ENCODE measurements around the gene RPS2.

Gene RPS2

GRCh38 chr16:1917665-1918350 lies 46.8 kb downstream of the RPS2 start:
- TF ChIP-seq CTCF (conservative IDR thresholded peaks at IDR 0.05; ENCODE audit: low read depth, low read length), result no peak
- no peak for DNase-seq (ENCODE audit: low read depth)
- H3K4me3 ChIP-seq (ENCODE audit: low read length), result no peak overlapping the region

GRCh38 chr16:1917056-1917664 lies 47.5 kb downstream of the RPS2 start:
- H3K4me3 ChIP-seq (ENCODE audit: low read length), result no peak overlapping the region
- TF ChIP-seq CTCF (conservative IDR thresholded peaks at IDR 0.05; ENCODE audit: low read depth, low read length), result no peak
- DNase-seq (ENCODE audit: low read depth), result no peak

GRCh38 chr16:1916640-1916990 lies 48.0 kb downstream of the RPS2 start:
- no peak overlapping the region for H3K4me3 ChIP-seq (ENCODE audit: low read length)
- DNase-seq (ENCODE audit: low read depth), result no peak
- no peak for TF ChIP-seq CTCF (conservative IDR thresholded peaks at IDR 0.05; ENCODE audit: low read depth, low read length)

GRCh38 chr16:1915732-1916639 lies 48.6 kb downstream of the RPS2 start:
- no peak for TF ChIP-seq CTCF (conservative IDR thresholded peaks at IDR 0.05; ENCODE audit: low read depth, low read length)
- no peak for DNase-seq (ENCODE audit: low read depth)

GRCh38 chr16:1914988-1915387 lies 49.6 kb downstream of the RPS2 start:
- H3K4me3 ChIP-seq (ENCODE audit: low read length), result no peak overlapping the region
- TF ChIP-seq CTCF (conservative IDR thresholded peaks at IDR 0.05; ENCODE audit: low read depth, low read length), result no peak

More at GRCh38 chr16:1915732-1916639, 48.6 kb downstream of the RPS2 start:
- H3K4me3 ChIP-seq (ENCODE audit: low read length), result no peak overlapping the region

GRCh38 chr16:1914084-1914608 lies 50.5 kb downstream of the RPS2 start:
- no peak for DNase-seq (ENCODE audit: low read depth)
- H3K4me3 ChIP-seq (ENCODE audit: low read length), result no peak overlapping the region
- TF ChIP-seq CTCF (conservative IDR thresholded peaks at IDR 0.05; ENCODE audit: low read depth, low read length), result no peak

More at GRCh38 chr16:1914988-1915387, 49.6 kb downstream of the RPS2 start:
- DNase-seq (ENCODE audit: low read depth), result no peak

Measured in retinal pigment epithelial cell (primary cell).